Gastrocnemius medialis (tissue), 4 donors: Measurements from ENCODE around the gene TTC16.

ENCODE experiments used
- POLR2A ChIP-seq, 2 donors: fragments of 450-650 bp; IDR thresholded peaks; one replicate each; pipeline ENCODE4 v1.6.1; 2017; ENCODE audit warnings: antibody characterized with exemption in 2 of 2, mild to moderate bottlenecking in 2 of 2, moderate library complexity in 2 of 2
- TF ChIP-seq, protein P1 (sequence below), 5 experiments: fragments of 450-650 bp in 3 of 5; fragments of 200-600 bp in 2 of 5; sonication (generic) in 2 of 5; IDR thresholded peaks in 4 of 5; conservative IDR thresholded peaks in 1 of 5; 1 replicate in 4 of 5; 2 replicates in 1 of 5; pipeline ENCODE4 v1.5.1; 2016 to 2019; ENCODE audit warnings: antibody characterized with exemption in 5 of 5, mild to moderate bottlenecking in 3 of 5, moderate library complexity in 3 of 5

DNA sequence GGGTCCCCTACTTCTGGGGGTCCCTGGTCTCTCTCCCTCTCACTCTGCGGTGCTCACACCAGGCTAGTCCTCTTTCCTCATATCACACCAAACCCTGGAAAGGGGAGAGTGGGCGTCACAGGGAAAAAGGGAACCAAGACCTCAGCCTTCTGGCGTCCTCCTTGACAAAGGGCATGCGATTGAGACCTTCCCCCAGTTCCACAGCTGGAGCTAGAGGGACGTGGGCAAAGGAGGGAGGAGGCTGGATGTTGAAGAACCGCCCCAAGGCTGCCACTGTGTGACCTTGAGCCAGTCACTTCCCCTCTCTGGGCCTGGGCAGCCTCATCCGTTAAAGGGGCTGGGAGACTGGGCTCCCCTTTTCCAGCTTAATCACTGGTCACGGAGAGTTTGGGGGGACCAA, 37.7 kb downstream of the TTC16 start:
- TF ChIP-seq, protein P1, sequence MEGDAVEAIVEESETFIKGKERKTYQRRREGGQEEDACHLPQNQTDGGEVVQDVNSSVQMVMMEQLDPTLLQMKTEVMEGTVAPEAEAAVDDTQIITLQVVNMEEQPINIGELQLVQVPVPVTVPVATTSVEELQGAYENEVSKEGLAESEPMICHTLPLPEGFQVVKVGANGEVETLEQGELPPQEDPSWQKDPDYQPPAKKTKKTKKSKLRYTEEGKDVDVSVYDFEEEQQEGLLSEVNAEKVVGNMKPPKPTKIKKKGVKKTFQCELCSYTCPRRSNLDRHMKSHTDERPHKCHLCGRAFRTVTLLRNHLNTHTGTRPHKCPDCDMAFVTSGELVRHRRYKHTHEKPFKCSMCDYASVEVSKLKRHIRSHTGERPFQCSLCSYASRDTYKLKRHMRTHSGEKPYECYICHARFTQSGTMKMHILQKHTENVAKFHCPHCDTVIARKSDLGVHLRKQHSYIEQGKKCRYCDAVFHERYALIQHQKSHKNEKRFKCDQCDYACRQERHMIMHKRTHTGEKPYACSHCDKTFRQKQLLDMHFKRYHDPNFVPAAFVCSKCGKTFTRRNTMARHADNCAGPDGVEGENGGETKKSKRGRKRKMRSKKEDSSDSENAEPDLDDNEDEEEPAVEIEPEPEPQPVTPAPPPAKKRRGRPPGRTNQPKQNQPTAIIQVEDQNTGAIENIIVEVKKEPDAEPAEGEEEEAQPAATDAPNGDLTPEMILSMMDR (IDR thresholded peaks at IDR 0.05 in 4 of 5, conservative IDR thresholded peaks at IDR 0.05 in 1 of 5) = no peak
- TF ChIP-seq POLR2A (IDR thresholded peaks at IDR 0.05) = no peak
